Measurements from ENCODE around the gene RBM33.

DNA sequence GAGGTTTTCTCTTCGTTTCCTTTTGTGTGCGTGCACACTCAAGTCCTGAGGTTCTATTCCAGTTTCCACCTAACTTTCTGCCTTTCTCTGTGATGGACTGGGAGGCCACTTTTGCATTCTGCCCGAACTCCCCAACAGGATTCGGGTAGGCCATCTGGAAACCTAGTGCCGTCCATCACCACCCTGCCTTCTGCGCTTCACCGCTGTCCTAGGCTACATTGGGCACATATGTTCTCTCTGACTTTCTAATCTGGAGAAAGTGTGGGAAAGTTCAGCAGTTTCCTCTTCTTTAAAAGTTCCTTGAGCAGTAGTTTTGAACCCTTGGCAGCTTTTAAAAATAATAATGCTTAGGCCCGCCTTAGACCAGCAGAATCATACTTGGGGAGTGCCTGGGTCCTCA is 121.0 kb downstream of the RBM33 start:
- no peak for TF ChIP-seq EZH2 (IDR thresholded peaks at IDR 0.05; ENCODE audit: insufficient read depth, poor library complexity, severe bottlenecking)
- no peak for TF ChIP-seq EZH2phosphoT487 (IDR thresholded peaks at IDR 0.05; ENCODE audit: insufficient read depth, low read depth)
